Measurements from ENCODE around the gene ADARB2. TPM values are rescaled to one million over a fixed set of nuclear protein-coding genes. Genes with fewer than 3 reads are reported as not detected.

Gene ADARB2
- total and polyA plus RNA-seq, 8 donors: 0.41 to 0.92 (median 0.76) TPM

- Histone ChIP-seq H3K9me3 (no peaks in the 10 kb centered on the region), H3K36me3 (no peaks in the 10 kb centered on the region), H3K4me3 (no peak overlapping the region), H3K4me1 (no peaks in the 10 kb centered on the region), H3K27me3 (peaks cover 0 to 32% of the 10 kb centered on the region in 2 donors), H3K27ac (no peak overlapping the region)
- no peak for ATAC-seq
- intact Hi-C loops (cut with DNase I): no loop called here
- DNase-seq: peak in 1 of 4 donors; percentile 10
- TF ChIP-seq, protein P1, sequence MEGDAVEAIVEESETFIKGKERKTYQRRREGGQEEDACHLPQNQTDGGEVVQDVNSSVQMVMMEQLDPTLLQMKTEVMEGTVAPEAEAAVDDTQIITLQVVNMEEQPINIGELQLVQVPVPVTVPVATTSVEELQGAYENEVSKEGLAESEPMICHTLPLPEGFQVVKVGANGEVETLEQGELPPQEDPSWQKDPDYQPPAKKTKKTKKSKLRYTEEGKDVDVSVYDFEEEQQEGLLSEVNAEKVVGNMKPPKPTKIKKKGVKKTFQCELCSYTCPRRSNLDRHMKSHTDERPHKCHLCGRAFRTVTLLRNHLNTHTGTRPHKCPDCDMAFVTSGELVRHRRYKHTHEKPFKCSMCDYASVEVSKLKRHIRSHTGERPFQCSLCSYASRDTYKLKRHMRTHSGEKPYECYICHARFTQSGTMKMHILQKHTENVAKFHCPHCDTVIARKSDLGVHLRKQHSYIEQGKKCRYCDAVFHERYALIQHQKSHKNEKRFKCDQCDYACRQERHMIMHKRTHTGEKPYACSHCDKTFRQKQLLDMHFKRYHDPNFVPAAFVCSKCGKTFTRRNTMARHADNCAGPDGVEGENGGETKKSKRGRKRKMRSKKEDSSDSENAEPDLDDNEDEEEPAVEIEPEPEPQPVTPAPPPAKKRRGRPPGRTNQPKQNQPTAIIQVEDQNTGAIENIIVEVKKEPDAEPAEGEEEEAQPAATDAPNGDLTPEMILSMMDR (IDR thresholded peaks at IDR 0.05): no peak
These were observed 565.7 kb downstream of the ADARB2 start for GRCh38 chr10:1171586-1171985.

- H3K27me3 ChIP-seq: peaks cover 0 to 36% of the 10 kb centered on the region in 2 donors
- DNase-seq (peak in 1 of 4 donors; percentile 14), ATAC-seq (no peak)
- no peak overlapping the region for H3K27ac ChIP-seq
- H3K4me1 ChIP-seq: no peaks in the 10 kb centered on the region
- TF ChIP-seq, protein P1 (IDR thresholded peaks at IDR 0.05): no peak
- no peaks in the 10 kb centered on the region for H3K36me3 ChIP-seq
- no peak overlapping the region for H3K4me3 ChIP-seq
- intact Hi-C loops (cut with DNase I): no loop called here
- no peaks in the 10 kb centered on the region for H3K9me3 ChIP-seq
These were observed 566.1 kb downstream of the ADARB2 start for GRCh38 chr10:1171182-1171581.

- intact Hi-C loops (cut with DNase I): no loop called here
- Histone ChIP-seq H3K27me3 (peaks cover 0 to 40% of the 10 kb centered on the region in 2 donors), H3K27ac (no peak overlapping the region), H3K36me3 (no peaks in the 10 kb centered on the region), H3K4me3 (no peak overlapping the region), H3K9me3 (no peaks in the 10 kb centered on the region), H3K4me1 (no peaks in the 10 kb centered on the region)
- ATAC-seq (no peak), DNase-seq (peak in 1 of 4 donors; percentile 7)
- TF ChIP-seq, protein P1 (IDR thresholded peaks at IDR 0.05): no peak
These were observed 566.5 kb downstream of the ADARB2 start for GRCh38 chr10:1170867-1171180.

DNA sequence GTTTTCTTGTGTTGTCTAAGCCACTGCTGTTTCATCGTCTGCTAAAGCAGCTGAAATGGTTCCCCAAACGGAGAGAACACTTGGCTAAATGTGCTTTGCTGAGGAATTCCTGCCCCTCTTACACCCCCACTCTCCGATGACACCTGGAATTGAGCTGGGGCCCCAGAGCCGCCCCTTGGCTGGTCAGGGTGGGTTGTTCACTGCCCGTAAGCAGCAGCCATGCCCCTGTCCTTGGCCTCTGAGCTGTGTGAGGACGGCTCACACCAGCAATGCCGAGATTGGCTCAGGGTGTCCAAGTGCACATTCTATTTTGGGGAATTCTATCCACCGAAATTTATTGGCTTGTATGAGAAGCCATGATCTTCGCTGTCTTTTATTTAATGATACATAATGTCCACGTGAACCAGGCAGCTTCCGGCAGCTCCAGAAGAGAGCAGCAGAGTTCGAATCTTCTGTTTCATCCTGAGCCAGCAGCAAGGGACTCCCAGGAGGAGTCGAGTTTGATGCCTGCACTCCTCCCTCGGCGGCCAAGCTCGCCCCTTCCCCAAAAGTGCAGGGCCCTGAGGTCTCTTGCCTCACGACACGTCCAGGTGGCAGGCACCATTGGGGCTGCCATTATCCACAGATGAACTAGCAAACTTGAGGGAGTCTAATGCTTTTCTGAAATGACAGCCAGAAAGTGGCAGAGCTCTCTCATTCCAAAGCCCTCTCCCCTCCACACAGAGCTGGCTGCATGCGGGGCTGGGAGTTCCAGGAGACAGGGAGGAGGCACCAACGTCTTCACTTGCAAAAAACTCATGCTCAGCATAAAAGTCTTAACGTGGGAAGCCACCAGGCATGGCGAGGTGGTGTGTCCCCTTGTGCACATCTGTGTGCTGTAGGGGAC lies 567.1 kb downstream of the ADARB2 start:
- H3K4me3 ChIP-seq: no peak overlapping the region
- H3K4me1 ChIP-seq: no peaks in the 10 kb centered on the region
- intact Hi-C loops (cut with DNase I): no loop called here
- ATAC-seq (no peak), DNase-seq (peak in 1 of 4 donors; percentile 17)
- no peaks in the 10 kb centered on the region for H3K9me3 ChIP-seq
- H3K27ac ChIP-seq: no peak overlapping the region
- no peaks in the 10 kb centered on the region for H3K36me3 ChIP-seq
- TF ChIP-seq, protein P1 (IDR thresholded peaks at IDR 0.05): no peak
- H3K27me3 ChIP-seq: peaks cover 0 to 40% of the 10 kb centered on the region in 2 donors

- no peak overlapping the region for H3K4me3 ChIP-seq
- intact Hi-C loops (cut with DNase I): no loop called here
- ATAC-seq (no peak), DNase-seq (peak in 1 of 4 donors; percentile 15)
- H3K27me3 ChIP-seq: peaks cover 0 to 40% of the 10 kb centered on the region in 2 donors
- TF ChIP-seq, protein P1 (IDR thresholded peaks at IDR 0.05): no peak
- H3K4me1 ChIP-seq: no peaks in the 10 kb centered on the region
- no peak overlapping the region for H3K27ac ChIP-seq
- no peaks in the 10 kb centered on the region for H3K9me3 ChIP-seq
- no peaks in the 10 kb centered on the region for H3K36me3 ChIP-seq
These were observed 568.0 kb downstream of the ADARB2 start for GRCh38 chr10:1169186-1169885.
